ENCODE measurements around the gene FOXP1. TPM values are rescaled to one million over a fixed set of nuclear protein-coding genes. Genes with fewer than 3 reads are reported as not detected.
A peak's percentile ranks its signal among the peaks of the same experiment; 100 is the strongest.

The FOXP1 gene
- total RNA-seq, 1 donor from 2014 or later = 107 TPM

DNA sequence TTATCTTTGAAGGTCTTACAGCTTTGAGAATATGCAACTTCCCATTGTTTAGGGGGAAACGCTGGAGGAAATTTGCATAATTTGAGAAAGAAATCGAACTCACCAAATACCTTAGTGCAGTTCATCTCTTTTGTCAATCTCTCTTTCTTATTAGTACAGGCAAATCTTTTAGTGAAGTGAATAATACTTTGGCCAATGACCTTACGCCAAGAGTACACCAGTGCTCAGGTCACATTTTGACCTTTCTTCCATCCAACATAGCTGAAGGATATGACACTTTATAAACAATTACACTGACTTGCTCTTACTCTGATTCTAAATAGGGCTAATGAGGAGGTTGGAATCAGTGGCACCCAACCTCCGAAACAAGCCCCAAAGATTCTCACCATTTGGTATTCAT lies 494.8 kb downstream of the FOXP1 start:
- no peaks in the 10 kb centered on the region for H3K9me3 Mint-ChIP-seq (ENCODE audit: unreplicated experiment)
- no peak for FAIRE-seq
- Histone ChIP-seq H3K4me3 (ENCODE audit: insufficient read depth, low read depth, low read length) (no peak overlapping the region), H3K79me2 (ENCODE audit: insufficient read depth, low read length) (peaks cover 50% of the 10 kb centered on the region), H3K9me3 (ENCODE audit: insufficient read depth, low read depth, low read length) (no peaks in the 10 kb centered on the region), H4K20me1 (ENCODE audit: insufficient read depth, low read length) (peaks cover 33% of the 10 kb centered on the region), H3K4me2 (ENCODE audit: low read length) (no peak overlapping the region), H3K4me1 (ENCODE audit: insufficient read depth, low read length) (peaks cover 33% of the 10 kb centered on the region), H3K27me3 (ENCODE audit: insufficient read depth, low read length) (no peaks in the 10 kb centered on the region), H2AFZ (ENCODE audit: low read depth, low read length) (no peak overlapping the region), H3K27ac (ENCODE audit: low read depth, low read length) (no peak overlapping the region), H3K9ac (ENCODE audit: low read length) (no peak overlapping the region), H3K36me3 (ENCODE audit: insufficient read depth, low read length) (no peaks in the 10 kb centered on the region)
- H3K27me3 Mint-ChIP-seq (ENCODE audit: low read depth, unreplicated experiment) = no peaks in the 10 kb centered on the region
- H3K36me3 Mint-ChIP-seq (ENCODE audit: low read depth, unreplicated experiment) = peaks cover 9% of the 10 kb centered on the region
- no peak overlapping the region for H3K27ac Mint-ChIP-seq (ENCODE audit: unreplicated experiment)
- H3K4me3 Mint-ChIP-seq (ENCODE audit: unreplicated experiment) = no peak overlapping the region
- H3K4me1 Mint-ChIP-seq (ENCODE audit: low read depth, unreplicated experiment) = peaks cover 22% of the 10 kb centered on the region
- DNase-seq (ENCODE audit: low read depth) = no peak
- TF ChIP-seq, protein P1, sequence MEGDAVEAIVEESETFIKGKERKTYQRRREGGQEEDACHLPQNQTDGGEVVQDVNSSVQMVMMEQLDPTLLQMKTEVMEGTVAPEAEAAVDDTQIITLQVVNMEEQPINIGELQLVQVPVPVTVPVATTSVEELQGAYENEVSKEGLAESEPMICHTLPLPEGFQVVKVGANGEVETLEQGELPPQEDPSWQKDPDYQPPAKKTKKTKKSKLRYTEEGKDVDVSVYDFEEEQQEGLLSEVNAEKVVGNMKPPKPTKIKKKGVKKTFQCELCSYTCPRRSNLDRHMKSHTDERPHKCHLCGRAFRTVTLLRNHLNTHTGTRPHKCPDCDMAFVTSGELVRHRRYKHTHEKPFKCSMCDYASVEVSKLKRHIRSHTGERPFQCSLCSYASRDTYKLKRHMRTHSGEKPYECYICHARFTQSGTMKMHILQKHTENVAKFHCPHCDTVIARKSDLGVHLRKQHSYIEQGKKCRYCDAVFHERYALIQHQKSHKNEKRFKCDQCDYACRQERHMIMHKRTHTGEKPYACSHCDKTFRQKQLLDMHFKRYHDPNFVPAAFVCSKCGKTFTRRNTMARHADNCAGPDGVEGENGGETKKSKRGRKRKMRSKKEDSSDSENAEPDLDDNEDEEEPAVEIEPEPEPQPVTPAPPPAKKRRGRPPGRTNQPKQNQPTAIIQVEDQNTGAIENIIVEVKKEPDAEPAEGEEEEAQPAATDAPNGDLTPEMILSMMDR (IDR thresholded peaks at IDR 0.05; ENCODE audit: insufficient read depth, low read depth, low read length) = no peak
- TF ChIP-seq EZH2 (IDR thresholded peaks at IDR 0.05; ENCODE audit: insufficient read depth, low read length) = no peak

- DNase-seq (ENCODE audit: low read depth) (no peak), FAIRE-seq (no peak)
- peak overlapping the region; percentile 12 for H3K4me2 ChIP-seq (ENCODE audit: low read length)
- peaks cover 38% of the 10 kb centered on the region for H3K4me1 ChIP-seq (ENCODE audit: insufficient read depth, low read length)
- peaks cover 55% of the 10 kb centered on the region for H3K79me2 ChIP-seq (ENCODE audit: insufficient read depth, low read length)
- Mint-ChIP-seq H3K27me3 (ENCODE audit: low read depth, unreplicated experiment) (no peaks in the 10 kb centered on the region), H3K4me1 (ENCODE audit: low read depth, unreplicated experiment) (peaks cover 24% of the 10 kb centered on the region), H3K4me3 (ENCODE audit: unreplicated experiment) (no peak overlapping the region), H3K27ac (ENCODE audit: unreplicated experiment) (no peak overlapping the region), H3K36me3 (ENCODE audit: low read depth, unreplicated experiment) (peaks cover 11% of the 10 kb centered on the region), H3K9me3 (ENCODE audit: unreplicated experiment) (no peaks in the 10 kb centered on the region)
- no peaks in the 10 kb centered on the region for H3K36me3 ChIP-seq (ENCODE audit: insufficient read depth, low read length)
- H4K20me1 ChIP-seq (ENCODE audit: insufficient read depth, low read length) = peaks cover 38% of the 10 kb centered on the region
- H3K27me3 ChIP-seq (ENCODE audit: insufficient read depth, low read length) = no peaks in the 10 kb centered on the region
- TF ChIP-seq EZH2 (IDR thresholded peaks at IDR 0.05; ENCODE audit: insufficient read depth, low read length) = no peak
- TF ChIP-seq, protein P1 (IDR thresholded peaks at IDR 0.05; ENCODE audit: insufficient read depth, low read depth, low read length) = no peak
- H3K9me3 ChIP-seq (ENCODE audit: insufficient read depth, low read depth, low read length) = no peaks in the 10 kb centered on the region
- H3K4me3 ChIP-seq (ENCODE audit: insufficient read depth, low read depth, low read length) = no peak overlapping the region
- no peak overlapping the region for H2AFZ ChIP-seq (ENCODE audit: low read depth, low read length)
- peak overlapping the region; percentile 38 for H3K27ac ChIP-seq (ENCODE audit: low read depth, low read length)
- H3K9ac ChIP-seq (ENCODE audit: low read length) = no peak overlapping the region
Observed at GRCh38 chr3:71088019-71088708, 495.4 kb downstream of the FOXP1 start.

Measured in astrocyte (in vitro differentiated cells and primary cell).